CD4-positive, alpha-beta T cell (primary cell): ENCODE measurements around the gene GPR4. TPM values are rescaled to one million over a fixed set of nuclear protein-coding genes. Genes with fewer than 3 reads are reported as not detected.
A peak's percentile ranks its signal among the peaks of the same experiment; 100 is the strongest.

Experiments
- ATAC-seq: fragments of 200-7000 bp; cut with Tn5 transposase; one replicate; pipeline ENCODE4 v1.10.0; 2022; ENCODE audit warnings: mild to moderate bottlenecking; ENCODE audit not compliant: poor library complexity
- CTCF ChIA-PET: fragments of 350-600 bp; sonication (Branson Sonifier 250); formaldehyde crosslinking; loops from one replicate; lab custom pipeline; 2021; ENCODE audit warnings: antibody characterized with exemption, inconsistent platforms; lab: Charles Lee
- POLR2A ChIA-PET: fragments of 350-600 bp; sonication (Branson Sonifier 250); formaldehyde crosslinking; loops from one replicate; lab custom pipeline; 2021; ENCODE audit warnings: antibody characterized with exemption, inconsistent platforms; lab: Charles Lee
- DNase-seq, 14 experiments: peaks; one replicate each; pipeline ENCODE4 v3.0.0-alpha.2; 2013 to 2020; ENCODE audit warnings: mixed read lengths in 2 of 14
- H3K27ac ChIP-seq, 2 donors: one replicate each; pipeline versions ENCODE4 v1.5.1 to v1.7.0; 2013; ENCODE audit warnings: low read length in 2 of 2, low read depth in 1 of 2, mild to moderate bottlenecking in 1 of 2
- H3K27me3 ChIP-seq, 2 experiments: 1 replicate in 1 of 2; 2 replicates in 1 of 2; pipeline versions ENCODE4 v1.6.1 to v1.7.0; 2013; ENCODE audit warnings: low read length in 2 of 2, control low read depth in 1 of 2, mild to moderate bottlenecking in 1 of 2, moderate library complexity in 1 of 2; ENCODE audit not compliant: insufficient read depth in 2 of 2, control insufficient read depth in 1 of 2
- H3K36me3 ChIP-seq: one replicate; pipeline ENCODE4 v1.6.1; 2013; ENCODE audit warnings: low read length, control low read depth; ENCODE audit not compliant: insufficient read depth
- H3K4me1 ChIP-seq: one replicate; pipeline ENCODE4 v1.6.1; 2013; ENCODE audit warnings: low read length, control low read depth; ENCODE audit not compliant: insufficient read depth
- H3K4me3 ChIP-seq: one replicate; pipeline ENCODE4 v1.5.1; 2013; ENCODE audit warnings: mild to moderate bottlenecking, low read length, moderate library complexity
- H3K9me3 ChIP-seq, 2 experiments: 1 replicate in 1 of 2; 2 replicates in 1 of 2; pipeline versions ENCODE4 v1.6.1 to v1.7.0; 2013; ENCODE audit warnings: low read length in 2 of 2, mild to moderate bottlenecking in 2 of 2, control low read depth in 1 of 2, moderate library complexity in 1 of 2; ENCODE audit not compliant: control insufficient read depth in 1 of 2, insufficient read depth in 1 of 2
- H3K27ac Mint-ChIP-seq: one replicate; pipeline ENCODE4 v1.8.0; 2020; ENCODE audit warnings: mixed read lengths
- H3K27me3 Mint-ChIP-seq: one replicate; pipeline ENCODE4 v1.8.0; 2021; ENCODE audit warnings: mixed read lengths
- H3K36me3 Mint-ChIP-seq: one replicate; pipeline ENCODE4 v1.8.0; 2021; ENCODE audit warnings: low read depth, mixed read lengths
- H3K4me1 Mint-ChIP-seq: one replicate; pipeline ENCODE4 v1.8.0; 2021; ENCODE audit warnings: low read depth, mixed read lengths
- H3K4me3 Mint-ChIP-seq: one replicate; pipeline ENCODE4 v1.8.0; 2020; ENCODE audit warnings: mild to moderate bottlenecking, mixed read lengths
- H3K9me3 Mint-ChIP-seq: one replicate; pipeline ENCODE4 v1.8.0; 2020; ENCODE audit warnings: mixed read lengths
- CTCF ChIP-seq: fragments of 200-600 bp; IDR thresholded peaks from one replicate; pipeline ENCODE4 v1.8.0; 2022; ENCODE audit warnings: antibody characterized with exemption, mild to moderate bottlenecking
- intact Hi-C, 2 experiments: fragments of 100-400 bp; cut with DNase I in 1 of 2; cut with micrococcal nuclease in 1 of 2; formaldehyde crosslinking; loops; one replicate each; pipeline versions ENCODE4 v1.15.1 to v1.9.0; 2023 to 2025; cut with DNase I, micrococcal nuclease
- total RNA-seq, 174 experiments: library from RNA in 2 of 174; stranded (reverse) in 2 of 174; gene quantifications; one replicate each; pipeline ENCODE4 v1.2.3 and lab custom pipeline; 2021 to 2026

Gene GPR4
- total RNA-seq, 2 experiments from 2014 or later = not detected

- H3K4me3 Mint-ChIP-seq = no peak overlapping the region
- TF ChIP-seq CTCF = no peak
- no peak overlapping the region for H3K27ac Mint-ChIP-seq
- DNase-seq = peak in 3 of 14 experiments; percentile 46 to 70 (median 60)
- H3K4me1 ChIP-seq = peaks cover 16% of the 10 kb centered on the region
- ChIA-PET CTCF (interaction anchor here (4.6 kb wide), 1 partner anchor 28 kb away, joined by 20 read pairs; no protein-coding TSS in a partner anchor), POLR2A (interaction anchor here (1.0 to 1.3 kb wide), 2 partner anchors 28 to 29 kb away, joined by 3 to 5 read pairs; no protein-coding TSS in a partner anchor)
- no peak overlapping the region for H3K4me3 ChIP-seq
- peaks cover 85% of the 10 kb centered on the region for H3K36me3 Mint-ChIP-seq
- no peak for ATAC-seq
- H3K4me1 Mint-ChIP-seq = peaks cover 5% of the 10 kb centered on the region
- H3K9me3 ChIP-seq = peaks cover 0 to 9% of the 10 kb centered on the region in 2 experiments
- no peaks in the 10 kb centered on the region for H3K27me3 Mint-ChIP-seq
- intact Hi-C loops = no loop called here
- peaks cover 65% of the 10 kb centered on the region for H3K36me3 ChIP-seq
- no peaks in the 10 kb centered on the region for H3K27me3 ChIP-seq
- no peaks in the 10 kb centered on the region for H3K9me3 Mint-ChIP-seq
- no peak overlapping the region for H3K27ac ChIP-seq
Observed at GRCh38 chr19:45613926-45614725, 12.1 kb upstream of the GPR4 start.

GRCh38 chr19:45608948-45609347 is 6.9 kb upstream of the GPR4 start:
- H3K27me3 ChIP-seq = peaks cover 0 to 2% of the 10 kb centered on the region in 2 experiments
- H3K36me3 ChIP-seq = peaks cover 38% of the 10 kb centered on the region
- ATAC-seq (no peak), DNase-seq (no peak)
- peaks cover 0 to 3% of the 10 kb centered on the region in 2 experiments for H3K9me3 ChIP-seq
- H3K4me3 ChIP-seq = no peak overlapping the region
- no peak overlapping the region for H3K4me3 Mint-ChIP-seq
- intact Hi-C loops = no loop called here
- peaks cover 58% of the 10 kb centered on the region for H3K36me3 Mint-ChIP-seq
- ChIA-PET POLR2A (no interaction called here), CTCF (no interaction called here)
- no peak for TF ChIP-seq CTCF
- H3K4me1 Mint-ChIP-seq = no peaks in the 10 kb centered on the region
- no peaks in the 10 kb centered on the region for H3K27me3 Mint-ChIP-seq
- no peak overlapping the region for H3K27ac Mint-ChIP-seq
- no peaks in the 10 kb centered on the region for H3K9me3 Mint-ChIP-seq
- peaks cover 10% of the 10 kb centered on the region for H3K4me1 ChIP-seq
- no peak overlapping the region for H3K27ac ChIP-seq

- peaks cover 24% of the 10 kb centered on the region for H3K36me3 ChIP-seq
- H3K4me1 ChIP-seq = peaks cover 9% of the 10 kb centered on the region
- TF ChIP-seq CTCF = peak; percentile 89
- peaks cover 6 to 16% of the 10 kb centered on the region in 2 experiments for H3K27me3 ChIP-seq
- DNase-seq = peak in 12 of 14 experiments; percentile 11 to 70 (median 36)
- Mint-ChIP-seq H3K36me3 (peaks cover 44% of the 10 kb centered on the region), H3K4me3 (no peak overlapping the region), H3K27ac (no peak overlapping the region), H3K9me3 (no peaks in the 10 kb centered on the region), H3K4me1 (no peaks in the 10 kb centered on the region), H3K27me3 (peaks cover 16% of the 10 kb centered on the region)
- H3K4me3 ChIP-seq = no peak overlapping the region
- peak; percentile 48 for ATAC-seq
- H3K27ac ChIP-seq = no peak overlapping the region
- intact Hi-C loops = loop anchor here (1.0 kb wide), 1 partner anchor 36 kb away; no protein-coding TSS in a partner anchor
- CTCF ChIA-PET = interaction anchor here (1.7 kb wide), 1 partner anchor 35 kb away, joined by 5 read pairs; no protein-coding TSS in a partner anchor
- POLR2A ChIA-PET = interaction anchor here (2.7 kb wide), 1 partner anchor 34 kb away, joined by 10 read pairs; no protein-coding TSS in a partner anchor
- peaks cover 0 to 3% of the 10 kb centered on the region in 2 experiments for H3K9me3 ChIP-seq
Observed at GRCh38 chr19:45607071-45608029, 5.3 kb upstream of the GPR4 start.
